CD4-positive, alpha-beta memory T cell (primary cell): Measurements from ENCODE around the gene ADAM33. TPM values are rescaled to one million over a fixed set of nuclear protein-coding genes. Genes with fewer than 3 reads are reported as not detected.

ENCODE experiments used
- CTCF ChIA-PET: fragments of 350-600 bp; sonication (Branson Sonifier 250); formaldehyde crosslinking; loops from one replicate; lab custom pipeline; 2021; ENCODE audit warnings: inconsistent platforms; ENCODE audit not compliant: partially characterized antibody; lab: Charles Lee
- POLR2A ChIA-PET: fragments of 350-600 bp; sonication (Branson Sonifier 250); formaldehyde crosslinking; loops from one replicate; lab custom pipeline; 2021; ENCODE audit not compliant: partially characterized antibody; lab: Charles Lee
- DNase-seq, 5 donors: peaks; one replicate each; pipeline versions ENCODE4 v3.0.0 to v3.0.0-alpha.2; 2020 to 2022; ENCODE audit warnings: mixed read lengths in 1 of 5
- H3K27ac ChIP-seq: one replicate; pipeline ENCODE4 v1.7.0; 2013; ENCODE audit warnings: low read depth, low read length
- H3K27me3 ChIP-seq: 2 replicates; pipeline ENCODE4 v1.7.0; 2013; ENCODE audit warnings: mild to moderate bottlenecking, low read length, moderate library complexity; ENCODE audit not compliant: insufficient read depth
- H3K36me3 ChIP-seq: 2 replicates; pipeline ENCODE4 v1.7.0; 2013; ENCODE audit warnings: mild to moderate bottlenecking, low read length, moderate library complexity; ENCODE audit not compliant: insufficient read depth
- H3K4me1 ChIP-seq: 2 replicates; pipeline ENCODE4 v1.7.0; 2013; ENCODE audit warnings: mild to moderate bottlenecking, low read length, moderate library complexity; ENCODE audit not compliant: insufficient read depth
- H3K4me3 ChIP-seq, 2 donors: one replicate each; pipeline ENCODE4 v1.7.0; 2013; ENCODE audit warnings: low read length in 2 of 2, mild to moderate bottlenecking in 1 of 2
- H3K9me3 ChIP-seq, 2 donors: one replicate each; pipeline ENCODE4 v1.7.0; 2013; ENCODE audit warnings: low read length in 2 of 2, control low read depth in 1 of 2; ENCODE audit not compliant: control insufficient read depth in 1 of 2
- H3K27ac Mint-ChIP-seq, 7 donors: one replicate each; pipeline ENCODE4 v1.8.0; 2020 to 2021; ENCODE audit warnings: mixed read lengths in 7 of 7, mild to moderate bottlenecking in 6 of 7, inconsistent platforms in 3 of 7, moderate library complexity in 3 of 7
- H3K27me3 Mint-ChIP-seq, 2 donors: one replicate each; pipeline ENCODE4 v1.8.0; 2020 to 2021; ENCODE audit warnings: mixed read lengths in 2 of 2
- H3K36me3 Mint-ChIP-seq, 2 donors: one replicate each; pipeline ENCODE4 v1.8.0; 2020 to 2021; ENCODE audit warnings: mixed read lengths in 2 of 2, inconsistent platforms in 1 of 2, mild to moderate bottlenecking in 1 of 2
- H3K4me1 Mint-ChIP-seq, 4 donors: one replicate each; pipeline ENCODE4 v1.8.0; 2020 to 2021; ENCODE audit warnings: mixed read lengths in 4 of 4, mild to moderate bottlenecking in 1 of 4
- H3K4me3 Mint-ChIP-seq, 8 donors: one replicate each; pipeline ENCODE4 v1.8.0; 2020 to 2021; ENCODE audit warnings: mixed read lengths in 8 of 8, mild to moderate bottlenecking in 7 of 8, moderate library complexity in 6 of 8, inconsistent platforms in 3 of 8
- H3K9me3 Mint-ChIP-seq, 8 donors: one replicate each; pipeline ENCODE4 v1.8.0; 2020 to 2021; ENCODE audit warnings: mixed read lengths in 8 of 8, mild to moderate bottlenecking in 5 of 8, inconsistent platforms in 3 of 8, moderate library complexity in 1 of 8
- intact Hi-C: fragments of 100-400 bp; cut with micrococcal nuclease; formaldehyde crosslinking; loops from one replicate; pipeline ENCODE4 v1.15.1; 2023
- polyA plus RNA-seq, 2 donors: library from polyadenylated mRNA; unstranded; fragments of 300-500 nt; fragmentation: Illumina TruSeq; gene quantifications; one replicate each; pipeline ENCODE4 v1.2.3, GENCODE V29; 2021
- total RNA-seq, 2 experiments: library from RNA; stranded (reverse); gene quantifications; one replicate each; pipeline ENCODE4 v1.2.3, GENCODE V29; 2021

The ADAM33 gene
- total and polyA plus RNA-seq, 4 experiments from 2014 or later = not detected

DNA sequence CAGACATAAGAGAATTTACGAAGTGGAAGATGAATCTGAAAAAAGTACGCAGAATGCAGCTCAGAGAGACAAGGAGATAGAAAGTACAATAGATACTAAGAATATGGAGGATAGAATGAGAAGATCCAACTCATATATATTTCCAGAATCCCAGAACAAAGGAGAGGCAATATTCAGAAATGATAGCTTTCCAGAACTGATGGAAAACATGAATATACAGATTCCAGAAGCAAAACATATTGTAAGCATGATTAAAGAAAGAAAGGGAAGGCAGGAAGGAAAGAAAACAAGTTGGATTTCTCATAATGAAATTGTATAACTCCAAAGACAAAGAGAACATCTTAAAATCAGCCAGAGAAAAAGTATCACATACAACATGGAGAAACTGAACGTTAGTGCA lies 41.6 kb downstream of the ADAM33 start:
- Mint-ChIP-seq H3K4me3 (no peak overlapping the region), H3K9me3 (no peaks in the 10 kb centered on the region), H3K36me3 (peaks cover 39 to 57% of the 10 kb centered on the region in 2 donors), H3K4me1 (peaks cover 0 to 1% (median 0%) of the 10 kb centered on the region in 4 donors), H3K27me3 (no peaks in the 10 kb centered on the region), H3K27ac (no peak overlapping the region)
- H3K27me3 ChIP-seq = no peaks in the 10 kb centered on the region
- H3K4me3 ChIP-seq = no peak overlapping the region
- no peak overlapping the region for H3K27ac ChIP-seq
- DNase-seq = no peak
- POLR2A ChIA-PET = no interaction called here
- intact Hi-C loops = no loop called here
- no peaks in the 10 kb centered on the region for H3K9me3 ChIP-seq
- CTCF ChIA-PET = no interaction called here
- no peaks in the 10 kb centered on the region for H3K4me1 ChIP-seq
- H3K36me3 ChIP-seq = no peaks in the 10 kb centered on the region

DNA sequence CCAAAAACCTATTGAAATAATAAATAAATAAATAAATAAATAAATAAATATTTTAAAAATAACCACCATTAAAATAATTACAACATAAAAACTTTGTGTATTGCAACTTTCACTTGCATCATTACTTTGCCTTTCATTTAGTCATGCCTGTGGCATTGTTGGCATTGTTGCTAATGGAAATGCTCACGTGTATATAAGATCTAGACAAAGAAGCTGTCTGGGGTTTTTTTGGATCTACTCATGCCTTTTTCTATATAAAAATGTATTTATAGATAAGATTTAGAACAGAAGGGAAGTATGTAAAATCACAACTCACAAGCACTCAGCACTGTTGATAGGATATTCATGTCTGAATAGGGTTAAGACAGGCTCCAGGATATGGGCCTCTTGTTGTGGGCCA lies 46.5 kb downstream of the ADAM33 start:
- intact Hi-C loops = no loop called here
- no peak overlapping the region for H3K27ac ChIP-seq
- peaks cover 5% of the 10 kb centered on the region for H3K36me3 ChIP-seq
- no peak overlapping the region for H3K4me3 Mint-ChIP-seq
- no peaks in the 10 kb centered on the region for H3K4me1 ChIP-seq
- peaks cover 0 to 3% (median 0%) of the 10 kb centered on the region in 4 donors for H3K4me1 Mint-ChIP-seq
- H3K27me3 Mint-ChIP-seq = no peaks in the 10 kb centered on the region
- H3K27me3 ChIP-seq = no peaks in the 10 kb centered on the region
- H3K9me3 ChIP-seq = no peaks in the 10 kb centered on the region
- H3K9me3 Mint-ChIP-seq = no peaks in the 10 kb centered on the region
- POLR2A ChIA-PET = no interaction called here
- H3K27ac Mint-ChIP-seq = no peak overlapping the region
- CTCF ChIA-PET = no interaction called here
- no peak overlapping the region for H3K4me3 ChIP-seq
- no peak for DNase-seq
- H3K36me3 Mint-ChIP-seq = peaks cover 16 to 44% of the 10 kb centered on the region in 2 donors

- CTCF ChIA-PET = no interaction called here
- Mint-ChIP-seq H3K27me3 (no peaks in the 10 kb centered on the region), H3K9me3 (no peaks in the 10 kb centered on the region), H3K4me1 (peaks cover 0 to 3% (median 0%) of the 10 kb centered on the region in 4 donors), H3K36me3 (peaks cover 19 to 46% of the 10 kb centered on the region in 2 donors), H3K4me3 (no peak overlapping the region), H3K27ac (no peak overlapping the region)
- Histone ChIP-seq H3K27me3 (no peaks in the 10 kb centered on the region), H3K4me1 (no peaks in the 10 kb centered on the region), H3K9me3 (no peaks in the 10 kb centered on the region), H3K4me3 (no peak overlapping the region), H3K27ac (no peak overlapping the region), H3K36me3 (peaks cover 5% of the 10 kb centered on the region)
- POLR2A ChIA-PET = no interaction called here
- intact Hi-C loops = no loop called here
- no peak for DNase-seq
Observed at GRCh38 chr20:3633913-3634478, 47.8 kb downstream of the ADAM33 start.

- intact Hi-C loops = no loop called here
- H3K27me3 ChIP-seq = no peaks in the 10 kb centered on the region
- no peak overlapping the region for H3K27ac ChIP-seq
- H3K36me3 ChIP-seq = peaks cover 5% of the 10 kb centered on the region
- no peak overlapping the region for H3K4me3 ChIP-seq
- ChIA-PET CTCF (no interaction called here), POLR2A (no interaction called here)
- Mint-ChIP-seq H3K9me3 (no peaks in the 10 kb centered on the region), H3K4me3 (no peak overlapping the region), H3K4me1 (peaks cover 0 to 3% (median 0%) of the 10 kb centered on the region in 4 donors), H3K27me3 (no peaks in the 10 kb centered on the region), H3K36me3 (peaks cover 25 to 41% of the 10 kb centered on the region in 2 donors), H3K27ac (peak overlapping the region in 2 of 7 donors; percentile 0 to 6)
- DNase-seq = no peak
- no peaks in the 10 kb centered on the region for H3K4me1 ChIP-seq
- H3K9me3 ChIP-seq = no peaks in the 10 kb centered on the region
Observed at GRCh38 chr20:3632311-3633004, 49.4 kb downstream of the ADAM33 start.

DNA sequence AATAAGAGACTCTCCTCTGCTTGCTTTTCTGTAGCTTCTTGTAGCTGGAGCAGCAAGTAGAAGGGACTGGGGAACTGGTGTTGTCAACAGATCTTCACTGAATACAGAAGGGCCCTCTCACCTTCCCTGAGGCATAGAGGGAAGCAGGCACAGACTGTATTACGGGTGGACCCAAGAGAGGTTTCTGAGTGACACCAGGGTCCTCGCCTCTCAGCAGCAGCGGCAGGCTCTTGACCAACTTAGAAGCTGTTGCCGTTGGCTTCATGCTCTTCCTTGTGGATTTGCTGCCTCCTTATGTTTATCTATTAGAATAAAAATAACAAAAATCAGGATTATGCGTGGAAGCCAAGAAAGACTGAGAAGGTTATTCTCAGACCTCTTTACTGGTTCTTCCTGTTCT lies 50.3 kb downstream of the ADAM33 start:
- H3K4me1 ChIP-seq = no peaks in the 10 kb centered on the region
- H3K27ac ChIP-seq = no peak overlapping the region
- Mint-ChIP-seq H3K27me3 (no peaks in the 10 kb centered on the region), H3K27ac (no peak overlapping the region), H3K9me3 (no peaks in the 10 kb centered on the region), H3K36me3 (peaks cover 31 to 46% of the 10 kb centered on the region in 2 donors), H3K4me1 (peaks cover 0 to 3% (median 0%) of the 10 kb centered on the region in 4 donors), H3K4me3 (no peak overlapping the region)
- H3K36me3 ChIP-seq = peaks cover 5% of the 10 kb centered on the region
- no peaks in the 10 kb centered on the region for H3K27me3 ChIP-seq
- intact Hi-C loops = no loop called here
- ChIA-PET CTCF (interaction anchor here (1.3 kb wide), 1 partner anchor 22 kb away, joined by 4 read pairs; no protein-coding TSS in a partner anchor), POLR2A (no interaction called here)
- no peak overlapping the region for H3K4me3 ChIP-seq
- no peaks in the 10 kb centered on the region for H3K9me3 ChIP-seq
- no peak for DNase-seq

DNA sequence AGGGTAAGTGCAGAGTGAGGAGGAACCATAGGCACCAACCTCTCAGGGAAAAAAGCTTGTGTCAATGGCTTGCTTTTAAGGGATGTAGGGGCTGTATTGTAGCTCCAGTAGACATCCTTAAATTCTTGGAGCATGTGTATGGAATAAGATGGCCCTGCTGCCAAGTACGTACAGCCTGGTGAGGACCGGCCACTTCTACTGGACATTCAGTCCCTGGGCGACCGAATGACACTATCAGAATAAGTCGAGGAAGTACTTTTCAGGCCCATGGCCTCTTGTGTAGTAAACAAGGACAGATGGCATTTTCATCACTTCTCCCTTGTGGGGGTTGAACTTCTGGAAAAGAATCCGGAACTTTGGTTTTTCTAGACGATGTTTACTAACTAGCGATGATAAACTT lies 51.4 kb downstream of the ADAM33 start:
- Histone ChIP-seq H3K9me3 (no peaks in the 10 kb centered on the region), H3K36me3 (peaks cover 5% of the 10 kb centered on the region), H3K27ac (no peak overlapping the region), H3K4me1 (no peaks in the 10 kb centered on the region), H3K4me3 (no peak overlapping the region), H3K27me3 (no peaks in the 10 kb centered on the region)
- Mint-ChIP-seq H3K4me1 (peaks cover 0 to 3% (median 0%) of the 10 kb centered on the region in 4 donors), H3K4me3 (no peak overlapping the region), H3K9me3 (no peaks in the 10 kb centered on the region), H3K27me3 (no peaks in the 10 kb centered on the region), H3K27ac (no peak overlapping the region), H3K36me3 (peaks cover 28 to 52% of the 10 kb centered on the region in 2 donors)
- CTCF ChIA-PET = interaction anchor here (1.3 kb wide), 1 partner anchor 23 kb away, joined by 4 read pairs; no protein-coding TSS in a partner anchor
- POLR2A ChIA-PET = no interaction called here
- intact Hi-C loops = no loop called here
- no peak for DNase-seq

GRCh38 chr20:3629893-3630292 lies 51.9 kb downstream of the ADAM33 start:
- Mint-ChIP-seq H3K27ac (no peak overlapping the region), H3K4me3 (no peak overlapping the region), H3K9me3 (no peaks in the 10 kb centered on the region), H3K4me1 (peaks cover 0 to 3% (median 0%) of the 10 kb centered on the region in 4 donors), H3K27me3 (no peaks in the 10 kb centered on the region), H3K36me3 (peaks cover 30 to 52% of the 10 kb centered on the region in 2 donors)
- Histone ChIP-seq H3K27ac (no peak overlapping the region), H3K9me3 (no peaks in the 10 kb centered on the region), H3K36me3 (peaks cover 5% of the 10 kb centered on the region), H3K27me3 (no peaks in the 10 kb centered on the region), H3K4me1 (no peaks in the 10 kb centered on the region), H3K4me3 (no peak overlapping the region)
- ChIA-PET CTCF (no interaction called here), POLR2A (no interaction called here)
- no peak for DNase-seq
- intact Hi-C loops = no loop called here
